Measurements from ENCODE around the gene CELSR1. TPM values are rescaled to one million over a fixed set of nuclear protein-coding genes. Genes with fewer than 3 reads are reported as not detected.

The CELSR1 gene
- polyA plus RNA-seq, 1 experiment: 0.14 TPM

- POLR2A ChIA-PET: no interaction called here
- Histone ChIP-seq H3K27me3 (ENCODE audit: control insufficient read depth, insufficient read depth, low read length) (no peaks in the 10 kb centered on the region), H3K27ac (ENCODE audit: low read depth, low read length) (no peak overlapping the region), H3K4me3 (ENCODE audit: low read depth, low read length) (no peak overlapping the region), H3K9me3 (ENCODE audit: control insufficient read depth, insufficient read depth, low read length) (no peaks in the 10 kb centered on the region; the same call in 1 of the 2 replicates)
- no peak for TF ChIP-seq CTCF (IDR thresholded peaks at IDR 0.05; ENCODE audit: low read depth, low read length)
- CTCF ChIA-PET: interaction anchor here (1.5 to 2.6 kb wide), 3 partner anchors 11 to 184 kb away, joined by 4 to 12 read pairs (median 5); no protein-coding TSS in a partner anchor
- DNase-seq (ENCODE audit: low read depth, low spot score): no peak
Measured at GRCh38 chr22:46356496-46357480, 180.6 kb downstream of the CELSR1 start.

- DNase-seq (ENCODE audit: low read depth, low spot score): no peak
- TF ChIP-seq CTCF (IDR thresholded peaks at IDR 0.05; ENCODE audit: low read depth, low read length): no peak
- H3K27ac ChIP-seq (ENCODE audit: low read depth, low read length): no peak overlapping the region
Measured at GRCh38 chr22:46355996-46356471, 181.4 kb downstream of the CELSR1 start.

GRCh38 chr22:46355369-46355995 is 181.9 kb downstream of the CELSR1 start:
- POLR2A ChIA-PET: no interaction called here
- H3K9me3 ChIP-seq (ENCODE audit: control insufficient read depth, insufficient read depth, low read length): no peaks in the 10 kb centered on the region
- H3K4me3 ChIP-seq (ENCODE audit: low read depth, low read length): no peak overlapping the region
- DNase-seq (ENCODE audit: low read depth, low spot score): peak; percentile 13
- no peaks in the 10 kb centered on the region for H3K27me3 ChIP-seq (ENCODE audit: control insufficient read depth, insufficient read depth, low read length)
- H3K27ac ChIP-seq (ENCODE audit: low read depth, low read length): no peak overlapping the region
- TF ChIP-seq CTCF (IDR thresholded peaks at IDR 0.05; ENCODE audit: low read depth, low read length): peak; percentile 73
- CTCF ChIA-PET: interaction anchor here (1.0 to 1.6 kb wide), 3 partner anchors 12 to 187 kb away, joined by 4 to 7 read pairs (median 5); no protein-coding TSS in a partner anchor

More at GRCh38 chr22:46355996-46356471, 181.4 kb downstream of the CELSR1 start:
- ChIA-PET CTCF (interaction anchor here (1.0 to 1.6 kb wide), 3 partner anchors 11 to 187 kb away, joined by 4 to 7 read pairs (median 5); no protein-coding TSS in a partner anchor), POLR2A (no interaction called here)
- Histone ChIP-seq H3K27me3 (ENCODE audit: control insufficient read depth, insufficient read depth, low read length) (no peaks in the 10 kb centered on the region), H3K4me3 (ENCODE audit: low read depth, low read length) (no peak overlapping the region), H3K9me3 (ENCODE audit: control insufficient read depth, insufficient read depth, low read length) (no peaks in the 10 kb centered on the region; the same call in 1 of the 2 replicates)

GRCh38 chr22:46354993-46355305 is 182.5 kb downstream of the CELSR1 start:
- Histone ChIP-seq H3K27me3 (ENCODE audit: control insufficient read depth, insufficient read depth, low read length) (no peaks in the 10 kb centered on the region), H3K27ac (ENCODE audit: low read depth, low read length) (no peak overlapping the region), H3K4me3 (ENCODE audit: low read depth, low read length) (no peak overlapping the region), H3K9me3 (ENCODE audit: control insufficient read depth, insufficient read depth, low read length) (no peaks in the 10 kb centered on the region)
- no peak for DNase-seq (ENCODE audit: low read depth, low spot score)
- no peak for TF ChIP-seq CTCF (IDR thresholded peaks at IDR 0.05; ENCODE audit: low read depth, low read length)
- ChIA-PET POLR2A (no interaction called here), CTCF (interaction anchor here (1.0 to 1.6 kb wide), 4 partner anchors 13 to 188 kb away, joined by 4 to 7 read pairs (median 4); no protein-coding TSS in a partner anchor)

All from AG04450 (cell line).